ENCODE data around the gene TYMP.
"Not testable (repeated sequence)": the region's sequence is repeated elsewhere in the genome, so short reads cannot be mapped to it uniquely, and the experiment has no call there.

TYMP gene

GRCh38 chr22:50523806-50524675, 5.8 kb downstream of the TYMP start:
- H3K9me3 Mint-ChIP-seq = no peaks in the 10 kb centered on the region

DNA sequence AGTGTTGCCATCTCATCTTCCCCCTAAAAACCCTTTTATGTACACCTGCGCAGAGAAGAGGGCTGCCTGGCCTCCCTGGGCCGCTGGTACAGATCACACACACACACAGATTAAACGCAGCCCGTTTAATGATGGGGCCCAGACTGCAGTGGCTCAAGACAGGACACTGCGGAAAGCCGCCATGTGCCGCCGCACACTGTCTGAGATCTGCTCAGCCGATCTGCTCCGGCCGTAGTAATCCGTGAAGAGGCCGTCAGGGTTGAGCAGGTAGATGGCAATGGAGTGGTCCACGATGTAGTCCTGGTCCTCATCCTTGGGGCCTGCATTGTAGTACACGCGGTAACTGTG, 6.4 kb downstream of the TYMP start:
- Mint-ChIP-seq H3K4me3 (peak overlapping the region; percentile 36), H3K27me3 (no peaks in the 10 kb centered on the region), H3K4me1 (peaks cover 26% of the 10 kb centered on the region), H3K27ac (peak overlapping the region; percentile 55), H3K36me3 (peaks cover 5% of the 10 kb centered on the region), H3K9me3 (no peaks in the 10 kb centered on the region)

More at GRCh38 chr22:50523806-50524675, 5.8 kb downstream of the TYMP start:
- peak overlapping the region; percentile 79 for H3K27ac Mint-ChIP-seq
- peaks cover 5% of the 10 kb centered on the region for H3K36me3 Mint-ChIP-seq
- peaks cover 28% of the 10 kb centered on the region for H3K4me1 Mint-ChIP-seq
- H3K4me3 Mint-ChIP-seq = peak overlapping the region; percentile 97
- H3K27me3 Mint-ChIP-seq = no peaks in the 10 kb centered on the region

- H3K27me3 Mint-ChIP-seq = no peaks in the 10 kb centered on the region
- H3K4me3 Mint-ChIP-seq = peak overlapping the region; percentile 36
- H3K36me3 Mint-ChIP-seq = peaks cover 5% of the 10 kb centered on the region
- H3K27ac Mint-ChIP-seq = peak overlapping the region; percentile 55
- H3K4me1 Mint-ChIP-seq = peaks cover 21% of the 10 kb centered on the region
- no peaks in the 10 kb centered on the region for H3K9me3 Mint-ChIP-seq
These were observed 6.9 kb downstream of the TYMP start for GRCh38 chr22:50522806-50523438.

DNA sequence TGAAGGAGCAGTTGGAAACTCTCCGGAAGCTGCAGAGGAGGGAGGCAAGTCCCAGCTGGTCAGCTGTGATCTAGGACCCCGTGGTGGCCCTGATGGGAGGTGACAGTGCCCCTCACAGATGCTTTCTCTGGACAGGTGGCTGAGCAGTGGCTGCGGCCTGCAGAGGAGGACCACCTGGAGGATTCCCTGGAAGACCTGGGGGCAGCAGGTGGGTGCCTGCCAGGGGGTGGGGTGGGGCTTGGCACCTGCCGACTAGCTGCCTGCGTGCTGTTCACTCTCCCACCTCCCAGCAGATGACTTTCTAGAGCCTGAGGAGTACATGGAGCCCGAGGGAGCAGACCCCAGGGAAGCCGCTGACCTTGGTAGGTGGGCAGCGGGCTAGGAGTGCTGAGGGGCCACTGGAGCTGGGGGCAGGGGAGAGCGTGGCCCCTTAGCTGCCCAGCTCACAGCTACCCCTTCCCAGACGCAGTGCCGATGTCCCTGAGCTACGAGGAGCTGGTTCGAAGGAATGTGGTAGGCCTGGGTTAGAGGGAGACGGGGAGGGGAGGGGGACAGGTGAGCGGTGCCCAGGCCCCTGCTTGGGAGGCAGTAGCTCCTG, 7.5 kb downstream of the TYMP start:
- Mint-ChIP-seq H3K9me3 (no peaks in the 10 kb centered on the region), H3K4me3 (no peak overlapping the region), H3K27ac (no peak overlapping the region), H3K36me3 (peaks cover 5% of the 10 kb centered on the region), H3K4me1 (peaks cover 15% of the 10 kb centered on the region), H3K27me3 (no peaks in the 10 kb centered on the region)

- Mint-ChIP-seq H3K27ac (no peak overlapping the region), H3K36me3 (peaks cover 5% of the 10 kb centered on the region), H3K4me3 (no peak overlapping the region), H3K4me1 (peaks cover 9% of the 10 kb centered on the region), H3K27me3 (no peaks in the 10 kb centered on the region), H3K9me3 (no peaks in the 10 kb centered on the region)
These were observed 8.1 kb downstream of the TYMP start for GRCh38 chr22:50521710-50522109.

DNA sequence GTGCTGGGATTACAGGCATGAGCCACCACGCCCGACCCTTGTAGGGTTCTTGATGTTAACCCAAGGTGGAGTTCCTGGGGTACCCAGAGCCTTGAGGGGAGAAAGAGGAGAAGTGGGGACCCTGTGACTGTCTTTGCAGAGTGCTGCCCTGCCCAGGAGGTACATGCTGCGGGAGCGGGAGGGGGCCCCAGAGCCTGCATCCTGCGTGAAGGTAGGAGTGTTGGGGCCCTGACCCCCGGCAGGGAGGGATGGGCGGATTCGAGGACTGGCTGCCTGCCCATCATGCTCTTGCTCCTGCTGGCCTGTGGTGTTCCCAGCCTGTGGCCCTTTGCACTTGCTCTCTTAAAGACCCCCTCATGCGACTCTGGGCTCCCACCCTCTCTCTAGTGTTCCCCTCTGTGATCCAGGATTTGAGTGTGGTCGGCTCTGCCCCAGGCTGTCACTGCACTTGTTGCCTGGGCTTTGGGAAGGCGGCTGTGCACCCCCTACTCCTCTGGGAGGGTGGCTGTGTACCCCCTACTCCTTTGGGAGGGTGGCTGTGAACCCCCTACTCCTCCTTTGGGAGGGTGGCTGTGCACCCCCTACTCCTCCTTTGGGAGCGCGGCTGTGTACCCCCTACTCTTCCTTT, 8.9 kb downstream of the TYMP start:
- no peaks in the 10 kb centered on the region for H3K9me3 Mint-ChIP-seq
- H3K4me1 Mint-ChIP-seq = peaks cover 9% of the 10 kb centered on the region
- H3K36me3 Mint-ChIP-seq = peaks cover 5% of the 10 kb centered on the region
- H3K27ac Mint-ChIP-seq = no peak overlapping the region
- H3K27me3 Mint-ChIP-seq = no peaks in the 10 kb centered on the region
- H3K4me3 Mint-ChIP-seq = no peak overlapping the region

- not testable (repeated sequence) for H3K9me3 Mint-ChIP-seq, H3K27me3 Mint-ChIP-seq, H3K4me3 Mint-ChIP-seq
These were observed 9.6 kb downstream of the TYMP start for GRCh38 chr22:50520184-50520583.

DNA sequence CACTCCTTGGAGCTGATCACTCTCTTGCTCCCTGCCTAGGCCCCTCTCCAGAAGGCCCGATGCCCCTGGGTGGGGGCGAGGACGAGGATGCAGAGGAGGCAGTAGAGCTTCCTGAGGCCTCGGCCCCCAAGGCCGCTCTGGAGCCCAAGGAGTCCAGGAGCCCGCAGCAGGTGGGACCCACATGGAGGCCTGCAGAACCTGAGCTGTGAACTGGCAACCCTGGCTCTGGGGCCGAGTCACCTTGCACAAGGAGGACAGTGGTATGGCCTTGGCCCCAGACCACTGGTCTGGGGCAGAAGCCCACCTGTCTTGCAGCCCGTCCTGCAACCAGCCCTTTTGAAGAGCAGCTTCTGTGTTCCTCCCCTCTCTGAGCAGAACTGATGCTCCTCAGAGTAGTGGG, 10.7 kb downstream of the TYMP start:
- Mint-ChIP-seq H3K27ac (no peak overlapping the region), H3K27me3 (no peaks in the 10 kb centered on the region), H3K4me1 (peaks cover 16% of the 10 kb centered on the region), H3K9me3 (no peaks in the 10 kb centered on the region), H3K4me3 (no peak overlapping the region), H3K36me3 (no peaks in the 10 kb centered on the region)

More at GRCh38 chr22:50520184-50520583, 9.6 kb downstream of the TYMP start:
- H3K27ac Mint-ChIP-seq, H3K36me3 Mint-ChIP-seq: not testable (repeated sequence)
- H3K4me1 Mint-ChIP-seq = peaks cover 14% of the 10 kb centered on the region

- Mint-ChIP-seq H3K36me3 (no peaks in the 10 kb centered on the region), H3K4me1 (peaks cover 16% of the 10 kb centered on the region), H3K27me3 (no peaks in the 10 kb centered on the region), H3K4me3 (no peak overlapping the region), H3K27ac (no peak overlapping the region), H3K9me3 (no peaks in the 10 kb centered on the region)
These were observed 11.2 kb downstream of the TYMP start for GRCh38 chr22:50518606-50519005.

- Mint-ChIP-seq H3K9me3 (no peaks in the 10 kb centered on the region), H3K27me3 (no peaks in the 10 kb centered on the region), H3K36me3 (no peaks in the 10 kb centered on the region), H3K4me1 (peaks cover 17% of the 10 kb centered on the region), H3K4me3 (no peak overlapping the region), H3K27ac (no peak overlapping the region)
These were observed 12.1 kb downstream of the TYMP start for GRCh38 chr22:50517495-50518260.

GRCh38 chr22:50516891-50517290, 12.9 kb downstream of the TYMP start:
- Mint-ChIP-seq H3K4me1 (peaks cover 23% of the 10 kb centered on the region), H3K4me3 (no peak overlapping the region), H3K27ac (no peak overlapping the region), H3K9me3 (no peaks in the 10 kb centered on the region), H3K27me3 (no peaks in the 10 kb centered on the region), H3K36me3 (no peaks in the 10 kb centered on the region)

- Mint-ChIP-seq H3K36me3 (no peaks in the 10 kb centered on the region), H3K27ac (no peak overlapping the region), H3K4me3 (no peak overlapping the region), H3K27me3 (no peaks in the 10 kb centered on the region), H3K4me1 (peaks cover 23% of the 10 kb centered on the region), H3K9me3 (no peaks in the 10 kb centered on the region)
These were observed 13.7 kb downstream of the TYMP start for GRCh38 chr22:50516068-50516467.

- Mint-ChIP-seq H3K36me3 (no peaks in the 10 kb centered on the region), H3K4me3 (no peak overlapping the region), H3K27me3 (no peaks in the 10 kb centered on the region), H3K9me3 (no peaks in the 10 kb centered on the region), H3K27ac (no peak overlapping the region), H3K4me1 (peaks cover 36% of the 10 kb centered on the region)
These were observed 16.6 kb downstream of the TYMP start for GRCh38 chr22:50513175-50513574.

- Mint-ChIP-seq H3K9me3 (no peaks in the 10 kb centered on the region), H3K27ac (peak overlapping the region; percentile 98), H3K4me3 (peak overlapping the region; percentile 93), H3K36me3 (no peaks in the 10 kb centered on the region), H3K4me1 (peaks cover 20% of the 10 kb centered on the region), H3K27me3 (no peaks in the 10 kb centered on the region)
These were observed 20.9 kb downstream of the TYMP start for GRCh38 chr22:50508897-50509296.

Data from activated naive CD4-positive, alpha-beta T cell treated with anti-CD3 and anti-CD28 coated beads, Interleukin-2, amount 50 U/mL, for 24 hours (primary cell).